ENCODE measurements around the gene RRP8.

The RRP8 gene

DNA sequence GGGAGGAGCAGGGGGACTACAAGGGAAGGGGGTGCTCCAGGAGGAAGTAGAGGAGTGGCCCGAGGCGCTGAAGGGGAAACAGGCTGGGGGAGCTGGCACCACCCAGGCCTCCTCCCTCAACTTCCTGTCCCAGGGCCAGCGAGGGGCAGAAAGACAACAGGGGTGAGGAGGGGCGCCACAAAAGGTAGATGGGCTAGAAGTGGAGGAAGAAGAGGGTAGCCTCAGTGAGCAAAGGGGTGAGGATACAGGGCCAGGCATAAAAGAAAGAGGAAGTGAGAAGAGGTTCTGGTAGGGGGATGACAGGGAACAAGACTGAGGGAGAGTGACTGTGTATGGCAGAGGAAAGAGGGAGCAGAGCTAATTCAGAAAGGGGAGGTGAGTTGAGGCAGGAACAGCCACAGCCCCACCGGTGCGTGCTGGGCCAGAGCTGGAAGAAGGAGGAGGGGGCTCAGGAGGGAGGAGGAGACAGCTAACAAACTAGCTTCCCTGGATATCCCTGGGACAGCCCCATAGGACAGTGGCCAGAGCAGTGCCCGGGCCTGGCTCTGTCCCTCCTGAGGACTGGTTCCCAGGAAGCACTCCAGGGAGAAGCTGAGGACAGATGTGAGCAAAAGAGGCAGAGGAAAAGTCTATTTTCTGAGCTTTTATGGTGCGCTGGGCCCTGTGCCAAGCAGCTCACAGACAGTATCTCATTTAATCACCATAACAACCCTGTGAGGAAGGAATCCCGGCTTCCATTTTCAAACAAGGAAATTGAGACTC, 43.7 kb upstream of the RRP8 start:
- TF ChIP-seq TCF4 (CRISPR knock-in tag; IDR thresholded peaks at IDR 0.05; ENCODE audit: borderline replicate concordance) (peak; percentile 9; the same call in 1 of the 2 replicates), OSR1 (CRISPR knock-in tag; IDR thresholded peaks at IDR 0.05) (no peak), ZFP3 (CRISPR knock-in tag; IDR thresholded peaks at IDR 0.05) (no peak), ZNF565 (CRISPR knock-in tag; conservative IDR thresholded peaks at IDR 0.05; ENCODE audit: low read depth) (no peak)
- TF ChIP-seq, protein P1, sequence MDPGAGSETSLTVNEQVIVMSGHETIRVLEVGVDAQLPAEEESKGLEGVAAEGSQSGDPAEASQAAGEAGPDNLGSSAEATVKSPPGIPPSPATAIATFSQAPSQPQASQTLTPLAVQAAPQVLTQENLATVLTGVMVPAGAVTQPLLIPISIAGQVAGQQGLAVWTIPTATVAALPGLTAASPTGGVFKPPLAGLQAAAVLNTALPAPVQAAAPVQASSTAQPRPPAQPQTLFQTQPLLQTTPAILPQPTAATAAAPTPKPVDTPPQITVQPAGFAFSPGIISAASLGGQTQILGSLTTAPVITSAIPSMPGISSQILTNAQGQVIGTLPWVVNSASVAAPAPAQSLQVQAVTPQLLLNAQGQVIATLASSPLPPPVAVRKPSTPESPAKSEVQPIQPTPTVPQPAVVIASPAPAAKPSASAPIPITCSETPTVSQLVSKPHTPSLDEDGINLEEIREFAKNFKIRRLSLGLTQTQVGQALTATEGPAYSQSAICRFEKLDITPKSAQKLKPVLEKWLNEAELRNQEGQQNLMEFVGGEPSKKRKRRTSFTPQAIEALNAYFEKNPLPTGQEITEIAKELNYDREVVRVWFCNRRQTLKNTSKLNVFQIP (CRISPR knock-in tag; IDR thresholded peaks at IDR 0.05; ENCODE audit: borderline replicate concordance, low read depth), result no peak
- peak; percentile 63 for ATAC-seq

DNA sequence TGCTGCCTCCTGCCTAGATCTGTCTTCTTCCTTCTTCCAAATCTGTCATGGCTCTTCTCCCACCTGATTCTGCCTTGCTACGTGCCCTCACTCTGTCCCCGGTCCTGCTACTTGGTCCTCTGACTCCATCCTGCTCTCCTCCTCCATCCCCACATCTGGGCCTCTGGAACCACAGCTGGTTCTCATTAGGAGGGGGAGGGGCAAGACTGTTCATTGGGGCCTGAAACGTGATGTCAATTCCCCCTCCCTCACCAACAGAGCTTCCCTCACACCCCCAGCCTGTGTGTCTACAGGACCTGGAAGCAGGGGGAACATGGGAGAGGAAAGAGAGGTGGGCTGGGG, 43.1 kb upstream of the RRP8 start:
- peak; percentile 57 for ATAC-seq
- TF ChIP-seq GLIS3 (CRISPR knock-in tag; IDR thresholded peaks at IDR 0.05) (no peak), TCF4 (CRISPR knock-in tag; IDR thresholded peaks at IDR 0.05; ENCODE audit: borderline replicate concordance) (peak; percentile 92), CSDC2 (CRISPR knock-in tag; IDR thresholded peaks at IDR 0.05) (no peak), ZNF70 (CRISPR knock-in tag; IDR thresholded peaks at IDR 0.05) (0 out of 2 replicates have a peak, but pooled peaks have one; percentile 32)
- TF ChIP-seq, protein P2, sequence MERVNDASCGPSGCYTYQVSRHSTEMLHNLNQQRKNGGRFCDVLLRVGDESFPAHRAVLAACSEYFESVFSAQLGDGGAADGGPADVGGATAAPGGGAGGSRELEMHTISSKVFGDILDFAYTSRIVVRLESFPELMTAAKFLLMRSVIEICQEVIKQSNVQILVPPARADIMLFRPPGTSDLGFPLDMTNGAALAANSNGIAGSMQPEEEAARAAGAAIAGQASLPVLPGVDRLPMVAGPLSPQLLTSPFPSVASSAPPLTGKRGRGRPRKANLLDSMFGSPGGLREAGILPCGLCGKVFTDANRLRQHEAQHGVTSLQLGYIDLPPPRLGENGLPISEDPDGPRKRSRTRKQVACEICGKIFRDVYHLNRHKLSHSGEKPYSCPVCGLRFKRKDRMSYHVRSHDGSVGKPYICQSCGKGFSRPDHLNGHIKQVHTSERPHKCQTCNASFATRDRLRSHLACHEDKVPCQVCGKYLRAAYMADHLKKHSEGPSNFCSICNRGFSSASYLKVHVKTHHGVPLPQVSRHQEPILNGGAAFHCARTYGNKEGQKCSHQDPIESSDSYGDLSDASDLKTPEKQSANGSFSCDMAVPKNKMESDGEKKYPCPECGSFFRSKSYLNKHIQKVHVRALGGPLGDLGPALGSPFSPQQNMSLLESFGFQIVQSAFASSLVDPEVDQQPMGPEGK (CRISPR knock-in tag; IDR thresholded peaks at IDR 0.05; ENCODE audit: borderline replicate concordance), result 0 out of 2 replicates have a peak, but pooled peaks have one; percentile 42

DNA sequence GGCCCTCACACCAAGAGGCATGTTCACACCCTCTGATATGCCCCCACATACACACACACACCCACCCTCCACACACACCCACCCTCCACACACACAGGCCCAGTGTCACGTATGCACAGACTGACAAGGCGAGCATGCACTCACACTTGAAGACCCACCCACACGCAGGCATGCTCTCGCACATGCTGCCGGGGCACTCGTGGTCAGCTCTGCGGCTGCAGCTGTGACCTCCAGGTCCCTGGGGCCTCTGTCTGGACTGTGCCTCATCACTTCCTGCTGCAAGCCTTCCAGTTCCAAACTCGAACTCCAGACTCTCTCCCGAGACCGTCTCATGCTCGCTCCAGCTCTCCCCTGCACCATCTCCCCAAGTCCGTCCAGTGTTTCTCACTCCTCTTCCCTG, 42.7 kb upstream of the RRP8 start:
- TF ChIP-seq ZNF8 (CRISPR knock-in tag; IDR thresholded peaks at IDR 0.05) (no peak), BACH2 (CRISPR knock-in tag; IDR thresholded peaks at IDR 0.05; ENCODE audit: borderline replicate concordance) (no peak), ZFP30 (CRISPR knock-in tag; IDR thresholded peaks at IDR 0.05) (no peak), OSR1 (CRISPR knock-in tag; IDR thresholded peaks at IDR 0.05) (no peak)
- peak; percentile 9; the same call in 1 of the 3 replicates for ATAC-seq

DNA sequence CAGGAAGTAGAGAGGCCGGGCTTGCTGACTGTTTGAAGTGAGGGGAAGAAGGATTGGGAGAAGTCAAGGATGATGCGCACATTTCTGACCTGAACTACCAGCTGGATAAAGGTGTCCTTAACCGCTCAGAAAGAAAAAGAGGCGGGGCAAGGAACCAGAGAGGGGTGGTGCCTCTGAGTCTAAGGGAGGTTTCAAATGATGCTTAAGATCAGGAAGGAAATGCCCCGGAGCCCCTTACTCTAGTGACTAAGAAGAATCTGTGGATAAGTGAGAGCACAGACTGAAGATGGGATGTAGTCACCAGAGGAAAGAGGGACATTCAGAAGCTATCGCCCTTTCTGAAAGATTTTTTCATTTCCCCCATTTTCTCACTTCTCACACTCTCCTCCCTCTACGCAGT, 39.5 kb upstream of the RRP8 start:
- ATAC-seq, result no peak
- TF ChIP-seq ESRRG (CRISPR knock-in tag; IDR thresholded peaks at IDR 0.05) (no peak), TCF4 (CRISPR knock-in tag; IDR thresholded peaks at IDR 0.05; ENCODE audit: borderline replicate concordance) (no peak), ZNF8 (CRISPR knock-in tag; IDR thresholded peaks at IDR 0.05) (no peak), ARNTL (CRISPR knock-in tag; IDR thresholded peaks at IDR 0.05; ENCODE audit: borderline replicate concordance, low read depth) (no peak), ZC3H10 (CRISPR knock-in tag; IDR thresholded peaks at IDR 0.05) (no peak), GLIS3 (CRISPR knock-in tag; IDR thresholded peaks at IDR 0.05) (no peak), ZNF565 (CRISPR knock-in tag; conservative IDR thresholded peaks at IDR 0.05; ENCODE audit: low read depth) (no peak), PPARA (CRISPR knock-in tag; IDR thresholded peaks at IDR 0.05; ENCODE audit: borderline replicate concordance) (no peak), TOX (CRISPR knock-in tag; IDR thresholded peaks at IDR 0.05; ENCODE audit: borderline replicate concordance) (no peak), OSR1 (CRISPR knock-in tag; IDR thresholded peaks at IDR 0.05) (no peak), ZFP30 (CRISPR knock-in tag; IDR thresholded peaks at IDR 0.05) (no peak)
- TF ChIP-seq, protein P3, sequence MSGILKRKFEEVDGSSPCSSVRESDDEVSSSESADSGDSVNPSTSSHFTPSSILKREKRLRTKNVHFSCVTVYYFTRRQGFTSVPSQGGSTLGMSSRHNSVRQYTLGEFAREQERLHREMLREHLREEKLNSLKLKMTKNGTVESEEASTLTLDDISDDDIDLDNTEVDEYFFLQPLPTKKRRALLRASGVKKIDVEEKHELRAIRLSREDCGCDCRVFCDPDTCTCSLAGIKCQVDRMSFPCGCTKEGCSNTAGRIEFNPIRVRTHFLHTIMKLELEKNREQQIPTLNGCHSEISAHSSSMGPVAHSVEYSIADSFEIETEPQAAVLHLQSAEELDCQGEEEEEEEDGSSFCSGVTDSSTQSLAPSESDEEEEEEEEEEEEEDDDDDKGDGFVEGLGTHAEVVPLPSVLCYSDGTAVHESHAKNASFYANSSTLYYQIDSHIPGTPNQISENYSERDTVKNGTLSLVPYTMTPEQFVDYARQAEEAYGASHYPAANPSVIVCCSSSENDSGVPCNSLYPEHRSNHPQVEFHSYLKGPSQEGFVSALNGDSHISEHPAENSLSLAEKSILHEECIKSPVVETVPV (CRISPR knock-in tag; IDR thresholded peaks at IDR 0.05), result no peak
- TF ChIP-seq, protein P4, sequence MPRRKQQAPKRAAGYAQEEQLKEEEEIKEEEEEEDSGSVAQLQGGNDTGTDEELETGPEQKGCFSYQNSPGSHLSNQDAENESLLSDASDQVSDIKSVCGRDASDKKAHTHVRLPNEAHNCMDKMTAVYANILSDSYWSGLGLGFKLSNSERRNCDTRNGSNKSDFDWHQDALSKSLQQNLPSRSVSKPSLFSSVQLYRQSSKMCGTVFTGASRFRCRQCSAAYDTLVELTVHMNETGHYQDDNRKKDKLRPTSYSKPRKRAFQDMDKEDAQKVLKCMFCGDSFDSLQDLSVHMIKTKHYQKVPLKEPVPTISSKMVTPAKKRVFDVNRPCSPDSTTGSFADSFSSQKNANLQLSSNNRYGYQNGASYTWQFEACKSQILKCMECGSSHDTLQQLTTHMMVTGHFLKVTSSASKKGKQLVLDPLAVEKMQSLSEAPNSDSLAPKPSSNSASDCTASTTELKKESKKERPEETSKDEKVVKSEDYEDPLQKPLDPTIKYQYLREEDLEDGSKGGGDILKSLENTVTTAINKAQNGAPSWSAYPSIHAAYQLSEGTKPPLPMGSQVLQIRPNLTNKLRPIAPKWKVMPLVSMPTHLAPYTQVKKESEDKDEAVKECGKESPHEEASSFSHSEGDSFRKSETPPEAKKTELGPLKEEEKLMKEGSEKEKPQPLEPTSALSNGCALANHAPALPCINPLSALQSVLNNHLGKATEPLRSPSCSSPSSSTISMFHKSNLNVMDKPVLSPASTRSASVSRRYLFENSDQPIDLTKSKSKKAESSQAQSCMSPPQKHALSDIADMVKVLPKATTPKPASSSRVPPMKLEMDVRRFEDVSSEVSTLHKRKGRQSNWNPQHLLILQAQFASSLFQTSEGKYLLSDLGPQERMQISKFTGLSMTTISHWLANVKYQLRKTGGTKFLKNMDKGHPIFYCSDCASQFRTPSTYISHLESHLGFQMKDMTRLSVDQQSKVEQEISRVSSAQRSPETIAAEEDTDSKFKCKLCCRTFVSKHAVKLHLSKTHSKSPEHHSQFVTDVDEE (CRISPR knock-in tag; IDR thresholded peaks at IDR 0.05), result no peak
- TF ChIP-seq, protein P2 (CRISPR knock-in tag; IDR thresholded peaks at IDR 0.05; ENCODE audit: borderline replicate concordance), result no peak
